Spinal cord (tissue), 10 donors: Measurements from ENCODE around the gene SLC25A14. TPM values are rescaled to one million over a fixed set of nuclear protein-coding genes. Genes with fewer than 3 reads are reported as not detected.
A peak's percentile ranks its signal among the peaks of the same experiment; 100 is the strongest.
"Not testable (repeated sequence)": the region's sequence is repeated elsewhere in the genome, so short reads cannot be mapped to it uniquely, and the experiment has no call there.

Experiments
- DNase-seq, 6 donors: peaks; one replicate each; pipeline versions ENCODE4 v3.0.0 to v3.0.0-alpha.2; 2013 to 2015; ENCODE audit warnings: low spot score in 6 of 6, low read depth in 4 of 6
- H3K27ac ChIP-seq: one replicate; pipeline ENCODE4 v1.5.1; 2013; ENCODE audit warnings: low read depth, low read length, control low read depth
- H3K27me3 ChIP-seq: one replicate; pipeline ENCODE4 v1.6.1; 2013; ENCODE audit warnings: low read length; ENCODE audit not compliant: control insufficient read depth, insufficient read depth
- H3K36me3 ChIP-seq: one replicate; pipeline ENCODE4 v1.6.1; 2013; ENCODE audit warnings: low read length; ENCODE audit not compliant: control insufficient read depth, insufficient read depth
- H3K4me1 ChIP-seq: one replicate; pipeline ENCODE4 v1.6.1; 2013; ENCODE audit warnings: low read length; ENCODE audit not compliant: control insufficient read depth, insufficient read depth
- H3K4me3 ChIP-seq: one replicate; pipeline ENCODE4 v1.5.1; 2013; ENCODE audit warnings: low read depth, low read length, control low read depth
- H3K9me3 ChIP-seq: one replicate; pipeline ENCODE4 v1.6.1; 2013; ENCODE audit warnings: low read length; ENCODE audit not compliant: control insufficient read depth, insufficient read depth
- WGBS: methylation state at CpG from one replicate; pipeline ENCODE4 v1.1.5; 2013; ENCODE audit warnings: missing lambda C conversion rate; ENCODE audit not compliant: insufficient coverage; 5-methylcytosine and 5-hydroxymethylcytosine counted together
- polyA plus RNA-seq, 2 donors: library from polyadenylated mRNA; unstranded; fragments of 120-200 nt; gene quantifications; one replicate each; pipeline ENCODE4 v1.2.1, GENCODE V29; 2013; ENCODE audit not compliant: insufficient read length in 2 of 2
- total RNA-seq, 2 donors: library from RNA; depleted of rRNA in 1 of 2; stranded (reverse); fragments of 120-200 nt in 1 of 2; fragments of >200 nt in 1 of 2; gene quantifications; one replicate each; pipeline versions ENCODE4 v1.2.3 to v1.2.4, GENCODE V29; 2013 to 2014
- donor health status: healthy.

Gene SLC25A14
- total and polyA plus RNA-seq, 4 donors: 19.2 to 37.3 (median 25.8) TPM

GRCh38 chrX:130304587-130305368 lies 34.9 kb upstream of the SLC25A14 start:
- Histone ChIP-seq H3K4me1 (no peaks in the 10 kb centered on the region), H3K27ac (no peak overlapping the region), H3K4me3 (no peak overlapping the region), H3K36me3 (no peaks in the 10 kb centered on the region), H3K9me3 (no peaks in the 10 kb centered on the region), H3K27me3 (no peaks in the 10 kb centered on the region)
- WGBS: 68% methylated on average over 5 of the region's 5 CpGs
- no peak for DNase-seq

GRCh38 chrX:130319886-130320285 lies 19.8 kb upstream of the SLC25A14 start:
- not testable (repeated sequence) for H3K36me3 ChIP-seq, H3K27me3 ChIP-seq, H3K4me1 ChIP-seq, H3K9me3 ChIP-seq, H3K4me3 ChIP-seq, H3K27ac ChIP-seq, DNase-seq
- WGBS: no CpG with 5 or more reads among the region's 3 CpGs

GRCh38 chrX:130321550-130321949 lies 18.2 kb upstream of the SLC25A14 start:
- no peaks in the 10 kb centered on the region for H3K36me3 ChIP-seq
- WGBS: 57% methylated on average over 1 of the region's 2 CpGs
- no peak overlapping the region for H3K4me3 ChIP-seq
- H3K9me3 ChIP-seq: no peaks in the 10 kb centered on the region
- H3K27ac ChIP-seq: no peak overlapping the region
- H3K27me3 ChIP-seq: no peaks in the 10 kb centered on the region
- H3K4me1 ChIP-seq: no peaks in the 10 kb centered on the region
- DNase-seq: no peak

GRCh38 chrX:130330146-130330545 lies 9.6 kb upstream of the SLC25A14 start:
- Histone ChIP-seq H3K27me3 (peaks cover 2% of the 10 kb centered on the region), H3K9me3 (no peaks in the 10 kb centered on the region), H3K36me3 (no peaks in the 10 kb centered on the region), H3K27ac (no peak overlapping the region), H3K4me3 (no peak overlapping the region), H3K4me1 (no peaks in the 10 kb centered on the region)
- no peak for DNase-seq
- 71% methylated on average over 1 of the region's 3 CpGs for WGBS

GRCh38 chrX:130330706-130331105 lies 9.0 kb upstream of the SLC25A14 start:
- WGBS: 14% methylated on average over 10 of the region's 10 CpGs
- Histone ChIP-seq H3K27me3 (peaks cover 2% of the 10 kb centered on the region), H3K27ac (no peak overlapping the region), H3K36me3 (no peaks in the 10 kb centered on the region), H3K4me3 (no peak overlapping the region), H3K9me3 (no peaks in the 10 kb centered on the region), H3K4me1 (no peaks in the 10 kb centered on the region)
- peak in 5 of 6 donors; percentile 12 to 80 (median 24) for DNase-seq

GRCh38 chrX:130336531-130336930 lies 3.2 kb upstream of the SLC25A14 start:
- H3K27me3 ChIP-seq: no peaks in the 10 kb centered on the region
- no peak overlapping the region for H3K4me3 ChIP-seq
- H3K27ac ChIP-seq: no peak overlapping the region
- DNase-seq: no peak
- no peaks in the 10 kb centered on the region for H3K9me3 ChIP-seq
- H3K4me1 ChIP-seq: no peaks in the 10 kb centered on the region
- WGBS: 53% methylated on average over 3 of the region's 4 CpGs
- no peaks in the 10 kb centered on the region for H3K36me3 ChIP-seq

- H3K27ac ChIP-seq, H3K27me3 ChIP-seq: not testable (repeated sequence)
- WGBS: 70% methylated on average over 8 of the region's 8 CpGs
These were observed 850 bp upstream of the SLC25A14 start for GRCh38 chrX:130338869-130339268.

GRCh38 chrX:130340271-130340670 lies 552 bp downstream of the SLC25A14 start:
- no peaks in the 10 kb centered on the region for H3K9me3 ChIP-seq
- no peak for DNase-seq
- H3K36me3 ChIP-seq: no peaks in the 10 kb centered on the region
- H3K4me1 ChIP-seq: no peaks in the 10 kb centered on the region
- peak overlapping the region; percentile 69 for H3K4me3 ChIP-seq
- no peaks in the 10 kb centered on the region for H3K27me3 ChIP-seq
- 27% methylated on average over 8 of the region's 9 CpGs for WGBS
- no peak overlapping the region for H3K27ac ChIP-seq

More at GRCh38 chrX:130338869-130339268, 850 bp upstream of the SLC25A14 start:
- not testable (repeated sequence) for H3K4me3 ChIP-seq, H3K36me3 ChIP-seq, DNase-seq, H3K9me3 ChIP-seq, H3K4me1 ChIP-seq

- Histone ChIP-seq H3K27ac (no peak overlapping the region), H3K9me3 (no peaks in the 10 kb centered on the region), H3K4me3 (no peak overlapping the region), H3K27me3 (no peaks in the 10 kb centered on the region), H3K4me1 (no peaks in the 10 kb centered on the region), H3K36me3 (no peaks in the 10 kb centered on the region)
- DNase-seq: no peak
- WGBS: no CpG with 5 or more reads among the region's 1 CpG
These were observed 3.7 kb downstream of the SLC25A14 start for GRCh38 chrX:130343411-130343810.

GRCh38 chrX:130347321-130347720 lies 7.6 kb downstream of the SLC25A14 start:
- DNase-seq: no peak
- no CpG with 5 or more reads among the region's 1 CpG for WGBS
- H3K36me3 ChIP-seq: no peaks in the 10 kb centered on the region
- H3K4me3 ChIP-seq: no peak overlapping the region
- no peaks in the 10 kb centered on the region for H3K4me1 ChIP-seq
- H3K27ac ChIP-seq: no peak overlapping the region
- H3K27me3 ChIP-seq: no peaks in the 10 kb centered on the region
- H3K9me3 ChIP-seq: no peaks in the 10 kb centered on the region
